Right forelimb (tissue), 1 donor: ENCODE results near the gene SYNJ1.
"Not testable (repeated sequence)": the region's sequence is repeated elsewhere in the genome, so short reads cannot be mapped to it uniquely, and the experiment has no call there.

Source experiments
- DNase-seq: peaks from one replicate; pipeline ENCODE4 v3.0.0-alpha.2; 2018

SYNJ1 gene

DNA sequence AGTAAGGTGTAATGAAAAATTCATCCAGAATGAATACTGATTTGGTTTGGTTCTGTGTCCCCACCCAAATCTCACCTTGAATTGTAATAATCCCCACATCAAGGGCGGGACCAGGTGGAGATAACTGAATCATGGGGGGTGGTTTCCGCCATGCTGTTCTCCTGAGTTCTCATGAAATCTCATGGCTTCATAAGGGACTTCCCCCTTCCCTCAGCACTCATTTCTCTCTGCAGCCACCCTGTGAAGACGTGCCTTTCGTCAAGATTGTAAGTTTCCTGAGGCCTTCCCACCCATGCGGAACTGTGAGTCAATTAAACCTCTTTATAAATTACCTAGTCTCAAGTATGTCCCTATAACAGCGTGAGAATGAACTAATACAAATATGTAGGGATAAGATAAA lies 5.5 kb upstream of the SYNJ1 start:
- no peak for DNase-seq

DNA sequence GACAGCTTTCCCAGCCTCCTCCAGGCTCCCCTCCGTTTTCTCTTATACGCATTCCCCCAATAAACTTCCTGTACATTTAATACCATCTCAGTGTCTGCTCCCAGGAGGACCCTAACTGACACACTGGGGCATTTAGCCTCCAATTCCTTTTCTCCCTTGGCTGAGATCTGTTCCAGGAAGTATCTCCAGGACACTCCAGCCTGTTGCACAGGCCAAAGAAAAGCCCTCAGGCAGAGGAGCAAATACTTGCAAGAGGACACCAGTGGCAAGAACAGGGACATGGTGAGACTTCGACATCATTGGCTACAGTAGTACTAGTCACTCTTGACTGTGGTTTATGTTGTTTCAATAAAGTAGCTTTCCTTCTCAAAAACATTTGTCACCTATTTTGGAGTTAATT lies 4.7 kb upstream of the SYNJ1 start:
- no peak for DNase-seq

DNA sequence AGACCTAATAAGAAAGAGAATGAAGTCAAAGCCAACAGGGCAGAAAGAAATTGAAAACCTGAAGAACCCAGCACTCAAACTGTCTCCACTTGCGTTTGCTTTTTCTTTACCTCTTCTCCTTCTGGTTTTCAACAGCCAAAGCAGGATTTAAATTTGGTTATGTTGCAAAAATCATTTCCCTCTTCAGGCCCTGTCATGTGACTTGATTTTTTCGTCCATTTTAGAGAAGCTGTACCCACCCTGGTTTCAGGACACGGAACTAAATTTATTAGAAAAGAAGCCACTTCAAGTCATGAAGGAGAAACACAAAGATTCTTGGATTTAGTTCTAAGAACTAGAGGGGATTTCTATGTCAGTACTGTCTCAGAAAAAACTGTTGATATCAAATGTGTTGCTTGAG lies 1.0 kb upstream of the SYNJ1 start:
- DNase-seq: no peak

DNA sequence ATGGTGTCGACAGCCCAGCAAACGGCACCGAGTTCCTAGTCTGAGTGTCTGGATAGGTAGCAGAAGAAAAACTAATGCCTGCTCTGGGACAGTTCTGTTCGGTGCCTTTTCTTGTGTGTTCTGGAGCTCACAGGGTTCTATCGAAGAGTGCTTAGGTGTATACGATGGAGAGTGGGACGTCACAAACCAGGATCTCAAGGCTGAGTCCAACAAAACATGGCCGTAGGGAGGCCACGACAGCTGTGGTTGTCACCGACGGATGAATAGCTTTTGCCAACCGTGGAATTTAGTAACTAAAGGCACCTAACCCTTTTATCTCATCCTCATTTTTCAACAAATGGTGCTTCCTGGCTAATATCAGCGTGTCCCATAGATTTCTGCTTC lies 635 bp upstream of the SYNJ1 start:
- DNase-seq: no peak

DNA sequence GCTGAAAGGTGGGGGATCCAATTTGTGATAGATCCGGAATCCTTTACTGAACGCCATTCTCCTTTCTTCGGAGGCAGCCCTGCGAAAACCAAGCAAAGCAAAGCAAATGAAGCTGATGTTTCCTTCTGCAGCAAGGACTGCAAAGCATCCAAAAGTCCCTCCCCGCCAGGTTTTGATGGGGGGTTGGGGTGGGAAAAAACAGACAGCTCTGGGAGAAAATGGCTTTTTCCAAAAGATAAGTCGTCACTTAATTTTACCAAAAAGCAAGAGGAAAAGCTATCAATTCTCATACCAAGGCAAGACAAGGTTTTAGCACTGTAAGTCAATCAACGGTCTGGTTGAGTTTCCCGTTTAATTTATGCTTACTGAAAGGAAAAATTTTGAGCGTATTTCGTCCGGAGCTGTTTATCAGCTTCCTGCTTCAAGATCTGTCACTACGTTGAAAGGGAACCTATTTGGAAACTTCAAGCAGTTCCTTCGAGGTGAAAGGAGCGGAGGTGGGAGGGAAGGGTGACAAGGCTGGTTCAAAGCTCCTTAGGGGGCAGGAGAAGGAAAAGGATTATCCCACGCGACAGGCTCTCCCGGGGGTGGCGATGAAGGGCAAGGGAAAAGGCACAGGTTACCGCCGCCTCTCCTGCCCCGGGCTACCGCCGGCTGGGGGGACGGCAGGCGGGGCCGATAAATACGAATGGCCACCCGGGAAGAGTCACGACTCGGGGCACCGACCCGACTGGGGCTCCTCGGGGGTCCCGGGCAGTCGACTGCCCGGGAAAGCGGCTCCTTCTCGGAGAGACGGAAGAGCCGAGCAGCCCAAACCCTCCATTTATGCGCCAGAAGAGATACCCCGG lies 750 bp downstream of the SYNJ1 start:
- peak; percentile 58 for DNase-seq

DNA sequence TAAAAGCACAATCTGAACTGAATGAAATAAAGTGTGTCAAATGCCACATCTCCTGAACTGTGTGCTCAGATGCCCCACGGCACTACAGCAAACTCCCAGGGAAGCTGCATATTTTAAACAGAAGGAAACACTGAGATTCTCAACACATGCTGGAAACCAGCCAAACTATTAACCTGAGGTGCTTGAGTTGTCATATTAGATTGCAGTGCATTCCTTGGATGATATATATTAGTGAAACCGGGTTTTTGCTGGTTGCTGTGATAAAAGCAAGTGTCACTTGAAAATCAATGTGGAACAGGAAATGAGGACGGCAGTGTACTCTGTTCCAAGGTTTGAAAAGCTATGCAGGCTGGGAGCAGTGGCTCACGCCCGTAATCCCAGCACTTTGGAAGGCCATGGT lies 8.7 kb downstream of the SYNJ1 start:
- DNase-seq: no peak

DNA sequence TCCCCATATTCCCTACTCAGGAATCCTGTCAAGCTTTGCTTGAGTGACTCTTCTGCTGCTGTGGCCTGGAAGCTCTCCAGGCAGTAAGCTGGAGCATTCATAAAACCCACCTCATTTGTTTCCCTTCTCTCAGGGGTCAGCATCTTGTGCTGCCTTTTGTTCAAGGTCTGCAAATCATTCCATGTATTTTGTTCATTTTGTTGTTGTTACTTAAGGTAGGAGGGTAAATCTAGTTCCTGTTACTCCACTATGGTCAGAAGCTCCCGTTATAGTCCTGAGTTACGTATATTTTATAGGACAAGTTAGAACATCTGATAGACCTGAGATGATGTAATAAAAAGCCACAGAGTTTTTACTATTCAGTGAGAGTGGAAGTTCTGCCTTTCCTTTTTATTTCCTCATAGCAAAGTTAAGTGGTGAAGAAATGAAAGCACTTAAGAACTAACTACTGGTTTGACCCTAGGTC lies 9.9 kb downstream of the SYNJ1 start:
- DNase-seq: no peak

DNA sequence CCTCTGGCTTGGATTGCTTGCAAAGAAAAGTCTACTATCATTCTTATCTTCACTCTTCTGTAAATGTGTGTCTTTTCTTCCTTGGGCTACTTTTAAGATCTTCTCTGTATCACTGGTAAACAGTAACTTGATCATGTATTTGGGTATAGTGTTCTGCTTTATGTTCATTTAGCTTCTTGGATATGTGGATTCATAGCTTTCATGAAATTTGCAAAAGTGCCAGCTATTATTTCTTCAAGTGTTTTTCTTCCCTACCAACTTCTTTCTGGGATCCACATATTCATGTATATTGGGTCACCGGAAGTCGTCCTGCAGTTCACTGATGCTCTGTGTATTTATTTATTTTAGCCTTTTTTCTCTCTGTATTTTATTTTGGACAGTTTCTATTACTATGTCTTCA lies 11.3 kb downstream of the SYNJ1 start:
- no peak for DNase-seq

DNA sequence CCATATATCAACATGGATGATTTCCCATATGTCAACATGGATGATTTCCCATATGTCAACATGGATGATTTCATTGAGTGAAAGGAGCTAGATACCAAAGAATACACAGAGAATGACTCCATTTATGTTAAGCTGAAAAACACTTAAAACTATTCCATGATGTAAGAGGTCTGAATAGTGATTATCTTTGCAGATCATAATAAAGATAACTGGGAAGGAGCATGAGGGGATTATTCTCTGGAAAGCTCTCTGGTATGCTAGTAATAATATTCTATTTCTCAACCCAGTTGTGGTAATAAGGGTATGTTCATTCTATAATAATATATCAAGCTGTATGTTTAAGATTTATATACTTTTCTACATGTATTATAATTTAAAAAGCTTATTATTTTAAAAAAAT lies 14.1 kb downstream of the SYNJ1 start:
- DNase-seq: no peak

DNA sequence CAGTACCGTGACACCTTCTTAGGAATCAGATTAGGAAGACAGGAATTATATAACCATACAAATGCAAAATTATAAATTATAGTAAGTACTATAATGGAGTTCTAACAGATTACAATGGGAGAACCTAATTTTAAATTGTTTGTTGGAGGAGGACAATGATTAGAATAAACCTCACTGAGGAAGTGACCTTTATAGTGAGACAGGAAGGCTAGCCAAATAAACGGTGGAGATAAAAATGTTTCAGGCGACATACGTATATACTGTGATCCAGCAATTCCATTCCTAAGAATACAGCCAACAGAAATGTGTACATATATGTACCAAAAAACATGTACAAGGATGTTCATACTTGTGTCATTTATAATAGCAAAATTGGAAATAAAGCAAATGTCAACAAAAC lies 15.2 kb downstream of the SYNJ1 start:
- no peak for DNase-seq

DNA sequence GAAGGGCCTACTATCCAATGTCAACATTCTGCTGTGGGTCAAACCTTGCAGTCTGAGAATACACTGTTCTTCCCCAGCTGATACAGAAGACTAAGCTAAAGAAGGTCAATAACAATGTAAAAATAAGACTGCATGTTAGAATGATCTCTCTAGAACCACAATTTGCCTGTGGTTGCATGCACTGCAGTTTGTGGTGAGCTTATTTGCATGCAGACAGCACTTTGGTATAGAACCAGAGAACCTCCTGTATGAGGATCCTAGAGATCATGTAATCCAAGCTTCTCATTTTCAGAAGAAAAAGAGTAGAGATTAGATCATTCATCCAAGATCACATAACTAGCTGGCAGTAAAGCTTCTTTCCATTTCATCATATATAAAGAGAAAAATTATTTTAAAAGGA lies 15.8 kb downstream of the SYNJ1 start:
- no peak for DNase-seq

DNA sequence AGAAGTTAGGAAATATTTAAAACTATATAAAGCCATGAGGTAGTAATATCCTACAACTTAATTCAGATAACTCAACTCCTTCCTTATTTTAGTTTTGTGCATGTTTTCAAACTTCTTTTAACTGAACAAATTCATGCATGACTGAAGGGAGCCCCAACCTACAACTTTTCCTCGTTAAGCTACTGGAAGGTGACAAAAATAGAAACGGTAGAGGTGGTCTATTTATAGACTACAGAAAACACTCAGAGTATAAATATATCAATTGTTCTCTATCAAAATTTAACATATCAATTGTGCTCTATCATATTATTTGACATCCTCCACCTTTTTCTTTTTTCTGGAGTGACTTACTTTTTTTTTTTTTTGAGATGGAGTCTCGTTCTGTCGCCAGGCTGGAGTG lies 16.8 kb downstream of the SYNJ1 start:
- DNase-seq: no peak

DNA sequence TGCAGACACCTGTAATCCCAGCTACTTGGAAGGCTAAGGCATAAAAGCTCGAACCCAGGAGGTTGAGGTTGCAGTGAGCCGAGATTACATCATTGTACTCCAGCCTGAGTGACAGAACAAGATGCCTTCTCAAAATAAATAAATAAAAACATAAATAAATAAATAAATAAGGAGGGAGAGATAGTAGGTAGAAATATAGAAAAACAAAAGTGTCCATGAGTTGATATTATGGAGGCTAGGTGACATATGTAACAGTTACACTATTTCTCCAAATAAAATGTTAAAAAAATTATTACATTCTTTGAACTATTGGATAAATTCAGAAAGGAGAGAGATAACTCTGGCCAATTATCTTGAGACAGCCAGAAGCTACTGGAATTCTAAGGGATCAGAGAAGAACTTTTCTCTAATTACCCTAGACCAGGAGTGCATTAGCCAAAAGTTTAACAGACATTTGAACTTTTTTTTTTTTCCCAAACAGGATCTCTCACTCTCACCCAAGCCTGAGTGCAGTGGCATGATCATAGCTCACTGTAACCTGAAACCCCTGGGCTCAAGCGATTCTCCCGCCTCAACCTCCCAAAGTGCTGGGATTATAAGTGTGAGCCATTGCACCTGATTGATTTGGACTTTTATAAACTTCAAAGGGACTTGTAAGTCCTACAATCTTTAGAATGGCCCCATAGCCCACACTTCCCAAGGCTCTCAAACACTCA lies 17.6 kb downstream of the SYNJ1 start:
- DNase-seq: no peak

DNA sequence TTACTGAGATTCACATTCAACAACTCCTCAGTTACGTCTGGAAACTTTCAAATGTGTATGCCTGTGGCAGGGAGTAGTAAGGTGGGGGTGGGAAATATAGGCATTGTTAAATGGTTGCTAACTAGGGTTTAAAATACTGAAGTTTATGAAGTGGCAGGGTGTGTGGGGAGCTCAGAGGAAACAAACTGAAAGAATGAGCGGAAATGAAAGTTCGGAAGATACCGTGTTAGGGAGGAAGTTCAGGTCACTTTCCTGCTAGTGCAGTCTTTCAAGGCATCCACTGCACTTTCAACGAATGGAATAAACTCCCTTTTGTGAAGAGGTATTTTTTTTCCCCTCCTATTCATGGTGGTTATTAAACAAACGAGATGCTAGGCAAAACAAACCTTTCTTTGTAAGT lies 19.7 kb downstream of the SYNJ1 start:
- no peak for DNase-seq

DNA sequence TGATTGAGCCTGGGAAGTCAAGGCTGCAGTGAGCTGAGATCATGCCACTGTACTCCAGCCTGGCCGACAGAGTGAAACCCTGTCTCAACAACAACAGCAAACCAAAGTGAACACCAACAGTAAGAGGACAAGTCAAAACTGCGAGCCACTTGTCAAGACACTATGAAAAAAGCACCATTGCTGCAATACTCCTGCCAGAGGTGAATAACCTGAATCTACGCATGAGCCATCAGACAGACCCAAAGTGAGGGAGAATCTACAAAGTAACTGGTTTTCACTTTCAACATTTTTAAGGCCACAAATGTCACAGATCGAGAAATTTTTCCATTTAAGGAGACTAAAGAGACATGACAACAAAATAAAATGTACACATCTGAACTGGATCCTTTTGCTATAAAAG lies 21.9 kb downstream of the SYNJ1 start:
- DNase-seq: no peak

DNA sequence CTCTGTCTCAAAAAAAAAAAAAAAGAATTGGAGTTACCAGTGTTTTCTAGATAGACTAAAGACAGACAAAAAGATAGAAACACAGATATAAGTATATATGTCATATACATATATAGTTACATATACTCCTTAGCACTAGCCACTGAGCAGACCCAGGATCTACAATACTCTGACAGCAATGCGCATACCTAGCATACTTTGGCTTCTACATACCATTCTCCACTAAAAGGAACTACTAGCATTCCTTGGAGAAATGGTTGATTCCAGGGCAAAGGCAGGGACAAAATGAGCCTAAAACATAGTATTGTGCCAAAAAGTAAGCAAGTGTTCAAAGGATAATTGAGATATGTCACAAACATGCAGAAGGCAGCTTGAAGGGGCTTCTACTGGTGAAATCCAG lies 22.7 kb downstream of the SYNJ1 start:
- DNase-seq: no peak

DNA sequence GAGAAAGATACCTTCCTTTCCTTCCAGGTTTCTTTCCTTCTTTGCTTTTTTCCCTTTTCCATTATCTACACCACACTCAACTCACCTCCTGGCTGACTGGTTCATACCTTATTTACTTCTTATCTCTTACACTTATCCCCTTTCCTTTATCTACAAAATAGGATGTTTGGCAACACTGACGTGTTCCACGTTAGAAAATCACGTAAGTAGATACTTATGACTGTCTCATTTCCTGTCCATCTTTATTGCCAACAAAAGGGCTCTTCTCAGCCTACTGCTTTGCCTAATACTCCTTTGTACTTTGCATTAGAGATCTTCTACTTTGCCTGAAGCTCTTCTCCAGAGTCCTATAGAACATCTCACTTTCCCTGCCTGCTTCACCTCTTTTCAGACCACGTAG lies 25.1 kb downstream of the SYNJ1 start:
- no peak for DNase-seq

DNA sequence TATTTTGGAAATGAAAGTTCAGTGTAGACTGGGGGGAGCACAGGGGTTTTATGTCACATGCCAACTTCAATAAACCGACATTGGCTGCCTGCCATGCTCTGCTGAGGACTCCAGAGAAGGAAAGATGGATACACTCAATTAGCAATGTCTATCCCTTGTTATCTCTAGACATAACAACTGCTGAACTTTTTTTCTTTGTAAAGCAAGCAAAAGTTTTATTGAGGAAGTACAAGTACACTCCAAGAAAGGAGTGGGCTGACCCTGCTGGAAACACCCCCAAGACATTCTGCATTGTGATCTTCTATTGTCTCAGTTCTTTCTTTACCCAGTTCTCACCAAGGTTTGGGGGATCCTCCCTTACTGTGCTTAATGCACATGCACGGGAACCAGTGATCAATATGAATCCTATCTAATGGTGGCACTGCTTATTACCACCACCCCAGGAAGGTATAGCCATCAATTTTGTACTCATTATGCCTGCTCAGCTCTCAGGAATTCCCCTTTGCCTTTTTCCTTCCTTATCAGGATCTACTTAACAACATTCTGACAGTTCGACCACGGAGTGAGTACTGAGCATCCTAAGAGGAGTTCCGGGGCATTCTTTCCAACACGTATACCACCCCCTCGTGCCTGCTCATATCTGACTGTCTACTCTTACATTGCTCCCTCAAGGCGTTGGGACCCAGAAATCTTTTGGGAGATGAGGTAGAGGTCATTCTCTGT lies 28.7 kb downstream of the SYNJ1 start:
- DNase-seq: no peak

DNA sequence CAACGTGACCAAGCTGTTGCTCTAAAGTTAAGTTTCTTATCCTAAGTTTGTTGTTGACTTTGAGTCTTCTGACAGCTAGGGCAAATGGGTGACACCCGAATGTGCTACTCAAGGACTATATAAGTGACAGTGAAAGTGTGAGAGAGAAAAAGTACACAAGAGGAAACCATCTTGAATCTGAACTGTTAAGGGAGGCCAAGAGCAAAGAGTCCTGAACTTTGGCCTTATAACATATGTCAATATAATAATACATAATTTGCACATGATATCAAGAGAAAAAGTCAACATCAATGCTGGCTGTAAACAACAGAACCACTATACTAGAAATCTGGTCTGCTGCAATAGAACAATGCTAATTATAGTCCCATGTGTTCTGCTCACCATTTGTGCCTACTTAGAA lies 29.5 kb downstream of the SYNJ1 start:
- no peak for DNase-seq

DNA sequence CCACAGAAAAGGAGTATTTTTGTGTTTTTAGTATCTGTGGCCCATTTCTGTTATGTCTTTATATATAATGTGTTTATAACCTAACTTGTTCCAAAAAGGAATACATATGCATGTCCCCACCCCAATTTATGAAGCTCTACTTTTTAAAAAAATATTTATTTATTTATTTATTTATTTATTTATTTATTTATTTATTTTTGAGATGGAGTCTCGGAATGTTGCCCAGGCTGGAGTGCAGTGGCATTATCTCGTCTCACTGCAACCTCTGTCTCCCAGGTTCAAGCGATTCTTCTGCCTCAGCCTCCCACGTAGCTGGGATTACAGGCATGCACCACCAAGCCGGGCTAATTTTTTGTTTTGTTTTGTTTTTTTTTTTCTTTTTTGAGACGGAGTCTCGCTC lies 32.3 kb downstream of the SYNJ1 start:
- not testable (repeated sequence) for DNase-seq

DNA sequence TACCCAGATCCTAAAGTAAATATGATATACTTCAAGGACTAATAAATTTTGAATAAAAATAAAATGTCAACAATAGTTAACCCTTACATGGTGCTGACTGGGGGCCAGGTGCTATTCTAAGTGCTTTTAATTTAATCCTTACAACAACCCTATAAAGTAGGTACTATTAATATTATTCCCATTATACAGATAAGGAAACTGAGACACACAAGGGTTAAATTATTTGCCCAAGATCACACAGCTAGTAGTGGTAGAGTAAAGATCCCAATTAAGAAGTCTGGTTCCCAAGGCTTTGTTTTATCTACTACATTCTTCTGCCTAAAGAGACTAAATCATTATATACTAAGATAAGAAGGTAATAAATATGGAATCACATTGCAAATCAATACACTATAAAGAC lies 34.2 kb downstream of the SYNJ1 start:
- no peak for DNase-seq

DNA sequence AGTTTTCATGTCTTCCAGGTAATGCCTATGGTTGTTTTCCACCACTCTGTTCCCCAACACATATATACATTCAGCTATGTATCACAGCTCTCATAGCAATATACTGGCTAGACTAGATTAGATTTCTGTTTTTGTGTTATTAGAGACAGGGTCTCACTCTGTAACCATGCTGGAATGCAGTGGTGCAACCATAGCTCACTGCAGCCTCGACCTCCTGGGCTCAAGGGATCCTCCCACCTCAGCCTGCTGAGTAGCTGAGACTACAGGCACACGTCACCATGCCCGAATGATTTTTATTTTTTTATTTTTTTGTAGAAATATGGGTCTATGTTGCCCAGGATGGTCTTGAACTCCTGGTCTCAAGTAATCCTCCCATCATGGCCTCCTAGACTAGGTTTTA lies 37.7 kb downstream of the SYNJ1 start:
- DNase-seq: no peak

DNA sequence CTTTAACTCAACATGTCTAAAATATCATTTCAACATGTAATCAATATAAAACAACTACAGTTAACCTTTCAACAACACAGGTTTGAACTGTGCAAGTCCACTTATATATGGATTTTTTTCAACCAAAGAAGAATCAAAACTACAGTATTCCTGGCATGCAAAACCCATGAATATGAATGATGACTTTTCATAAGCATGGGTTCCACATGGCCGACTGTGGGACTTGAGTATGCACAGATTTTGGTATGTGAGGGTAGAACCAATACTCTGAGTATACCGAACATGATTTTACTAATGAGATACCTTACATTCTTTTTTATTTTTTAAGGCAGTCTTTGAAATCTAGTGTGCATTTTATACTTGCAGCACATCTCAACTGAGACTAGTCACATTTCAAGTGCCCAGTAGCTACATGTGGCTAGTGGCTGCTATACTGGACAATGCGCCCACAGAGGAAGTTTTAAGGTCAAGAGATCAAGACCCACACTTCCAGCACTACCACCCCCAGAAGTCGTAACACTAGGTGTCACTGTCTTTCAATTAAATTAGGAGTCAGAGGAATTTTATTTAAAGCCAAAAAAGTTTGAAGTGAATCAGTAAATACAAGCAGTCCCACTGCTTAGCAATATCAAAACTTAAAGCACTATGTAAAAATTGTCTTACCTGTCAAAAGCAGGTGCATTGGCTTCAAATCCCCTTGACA lies 40.0 kb downstream of the SYNJ1 start:
- no peak for DNase-seq
